NCI-H2227 (cell line): Measurements from ENCODE around the gene RBFA.
"Not testable (repeated sequence)": the region's sequence is repeated elsewhere in the genome, so short reads cannot be mapped to it uniquely, and the experiment has no call there.

ENCODE experiments used
- DNase-seq: peaks from one replicate; lab custom pipeline; 2025; ENCODE audit not compliant: unreplicated experiment; lab: John Stamatoyannopoulos, UW

The RBFA gene

GRCh38 chr18:80034068-80034851 lies at the start of gene RBFA:
Gene RBFA, plus strand, starts transcription at chr18:80034434. Its CDS starts 62 bp downstream, at chr18:80034496.
- peak; percentile 99 for DNase-seq

GRCh38 chr18:79985172-79985571 lies 49.1 kb upstream of the RBFA start:
- no peak for DNase-seq

- no peak for DNase-seq
Observed at GRCh38 chr18:79986726-79987125, 47.5 kb upstream of the RBFA start.

- no peak for DNase-seq
Observed at GRCh38 chr18:79987566-79987965, 46.7 kb upstream of the RBFA start.

GRCh38 chr18:79988071-79988450 lies 46.2 kb upstream of the RBFA start:
- peak; percentile 79 for DNase-seq

- DNase-seq: peak; percentile 93
Observed at GRCh38 chr18:79988451-79989194, 45.6 kb upstream of the RBFA start, which contains the start of gene TXNL4A. Gene TXNL4A, minus strand, starts transcription at chr18:79988563. Its CDS starts 171 bp downstream, at chr18:79988392.

- DNase-seq: no peak
Observed at GRCh38 chr18:79989195-79989497, 45.1 kb upstream of the RBFA start.

- DNase-seq: no peak
Observed at GRCh38 chr18:79991494-79991893, 42.7 kb upstream of the RBFA start.

- not testable (repeated sequence) for DNase-seq
Observed at GRCh38 chr18:79999701-80000100, 34.5 kb upstream of the RBFA start.

GRCh38 chr18:80000877-80001276 lies 33.4 kb upstream of the RBFA start:
- DNase-seq: no peak

GRCh38 chr18:80002468-80002867 lies 31.8 kb upstream of the RBFA start:
- no peak for DNase-seq

- no peak for DNase-seq
Observed at GRCh38 chr18:80004600-80005342, 29.5 kb upstream of the RBFA start.

GRCh38 chr18:80006724-80007123 lies 27.5 kb upstream of the RBFA start:
- no peak for DNase-seq

GRCh38 chr18:80009661-80010550 lies 24.3 kb upstream of the RBFA start:
- DNase-seq: no peak

GRCh38 chr18:80010551-80010906 lies 23.7 kb upstream of the RBFA start:
- no peak for DNase-seq

- not testable (repeated sequence) for DNase-seq
Observed at GRCh38 chr18:80011496-80012137, 22.6 kb upstream of the RBFA start.

GRCh38 chr18:80012714-80013113 lies 21.5 kb upstream of the RBFA start:
- DNase-seq: no peak

GRCh38 chr18:80022613-80023012 lies 11.6 kb upstream of the RBFA start:
- peak; percentile 57 for DNase-seq

- DNase-seq: no peak
Observed at GRCh38 chr18:80023173-80023572, 11.1 kb upstream of the RBFA start.

GRCh38 chr18:80026363-80026762 lies 7.9 kb upstream of the RBFA start:
- DNase-seq: no peak
